ENCODE measurements around the gene CCDC18.
"Not testable (repeated sequence)": the region's sequence is repeated elsewhere in the genome, so short reads cannot be mapped to it uniquely, and the experiment has no call there.

The CCDC18 gene

DNA sequence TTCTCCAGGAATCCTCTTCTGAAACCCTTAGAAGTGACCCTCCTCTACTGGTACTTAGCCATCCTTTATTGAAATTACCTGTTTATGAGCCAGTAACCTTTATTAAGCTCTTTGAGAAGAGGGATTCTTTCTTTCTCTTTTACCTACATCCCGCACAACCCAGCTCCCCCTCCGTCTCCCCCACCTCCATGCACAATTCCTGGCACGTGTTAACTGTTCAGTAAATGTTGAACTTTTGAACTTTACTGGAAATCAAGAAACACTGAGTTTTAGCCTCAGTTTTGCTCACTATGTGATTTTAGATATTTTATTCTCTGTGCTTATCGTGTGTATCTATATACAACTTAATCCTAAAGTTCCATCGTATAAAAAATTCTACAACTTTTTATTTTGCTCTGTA, 2.1 kb upstream of the CCDC18 start:
- DNase-seq: peak; percentile 16

- DNase-seq: peak; percentile 99
Measured at GRCh38 chr1:93179886-93180722, 420 bp upstream of the CCDC18 start, which contains the start of gene TMED5. Gene TMED5, minus strand, starts transcription at chr1:93180413. Its CDS starts 171 bp downstream, at chr1:93180242.

GRCh38 chr1:93186667-93187066, 6.1 kb downstream of the CCDC18 start:
- no peak for DNase-seq

DNA sequence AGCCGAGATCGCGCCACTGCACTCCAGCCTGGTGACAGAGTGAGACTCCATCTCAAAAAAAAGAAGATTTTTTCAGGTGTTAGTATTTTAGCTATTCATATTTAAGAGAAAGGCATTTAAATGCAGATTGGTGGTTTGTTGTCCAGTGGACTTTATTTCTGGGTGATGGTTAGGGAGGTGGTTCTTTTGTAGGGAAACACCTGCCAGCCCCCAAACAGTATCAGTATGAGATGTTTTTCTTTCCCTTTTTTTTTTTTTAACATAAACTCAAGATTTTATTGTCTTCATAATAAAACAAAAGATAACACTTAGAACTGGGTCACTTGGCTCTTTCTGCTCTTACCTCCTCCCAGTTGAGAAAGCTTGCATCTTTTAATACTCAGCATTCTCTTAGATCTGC, 9.9 kb downstream of the CCDC18 start:
- DNase-seq: no peak

GRCh38 chr1:93194231-93194990, 13.9 kb downstream of the CCDC18 start:
- DNase-seq: no peak

- peak; percentile 66 for DNase-seq
Measured at GRCh38 chr1:93196591-93196990, 16.1 kb downstream of the CCDC18 start.

DNA sequence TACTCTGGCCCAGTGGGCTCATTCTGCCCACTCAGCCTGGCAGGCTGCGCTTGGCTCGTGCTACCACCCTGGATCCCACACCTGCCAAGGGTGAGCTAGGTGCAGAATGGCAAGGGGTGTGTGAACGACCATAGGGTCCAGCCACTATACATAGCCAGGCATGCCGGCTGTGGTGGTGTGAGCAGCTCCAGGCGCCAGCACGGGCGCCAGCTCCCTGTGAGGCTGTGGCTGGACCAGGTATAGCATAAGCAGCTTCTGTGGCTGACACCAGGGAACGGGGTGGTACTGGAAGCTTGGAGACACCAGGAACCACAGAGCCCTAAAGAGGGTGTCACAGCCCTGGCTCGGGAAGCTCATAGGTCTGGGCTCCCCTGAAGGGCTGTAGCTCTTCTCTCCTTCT, 18.6 kb downstream of the CCDC18 start:
- DNase-seq: no peak

GRCh38 chr1:93200086-93200620, 19.6 kb downstream of the CCDC18 start:
- DNase-seq: peak; percentile 8

GRCh38 chr1:93200714-93201113, 20.2 kb downstream of the CCDC18 start:
- no peak for DNase-seq

DNA sequence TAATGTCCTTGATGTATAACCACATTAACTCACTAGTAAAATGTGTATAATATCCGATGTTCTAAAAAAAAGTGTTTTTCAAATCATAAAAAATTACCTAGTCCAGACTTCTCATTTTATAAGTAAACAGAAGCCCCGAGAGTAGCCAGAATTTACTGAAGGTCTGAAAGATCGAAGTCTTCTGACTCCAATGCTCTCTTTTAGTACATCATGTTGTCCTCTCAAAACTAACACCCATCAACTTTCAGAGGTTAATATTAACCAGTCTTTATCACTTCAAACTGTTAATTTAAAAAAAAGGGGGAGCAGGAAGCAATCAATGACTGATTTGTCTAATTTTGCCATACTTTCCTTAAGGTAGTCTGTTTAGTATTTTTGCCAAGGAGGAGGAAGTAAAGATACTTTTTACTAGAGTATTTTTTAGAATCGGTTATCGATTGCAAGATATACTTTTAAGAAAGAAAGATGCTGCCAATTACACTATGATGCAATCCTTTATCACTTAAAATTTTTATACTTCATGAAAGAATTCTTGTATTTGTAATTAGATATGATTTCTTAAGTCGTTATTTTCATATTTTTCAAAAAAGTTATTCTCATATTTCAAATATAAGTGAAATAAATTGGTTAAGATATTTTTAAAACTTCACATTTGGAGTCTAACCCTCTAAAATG, 25.5 kb downstream of the CCDC18 start:
- DNase-seq: no peak

DNA sequence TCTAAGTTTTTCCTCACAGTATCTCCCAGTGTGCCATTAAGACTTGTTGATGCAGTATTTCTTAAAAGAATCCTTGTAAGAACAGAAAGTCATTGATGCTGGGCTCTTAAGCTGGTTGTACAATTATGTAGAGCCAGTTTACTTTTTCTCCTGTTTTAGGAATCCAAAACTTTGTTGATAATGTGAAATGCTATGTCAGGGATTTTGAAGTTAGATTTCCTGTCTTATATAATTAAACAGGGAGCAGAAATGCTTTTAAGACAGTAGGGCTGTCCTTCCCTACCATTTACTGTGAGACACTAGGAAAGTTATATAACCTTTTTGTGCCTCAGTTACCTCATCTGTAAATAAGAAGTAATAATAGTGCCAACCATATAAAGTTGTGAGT, 26.0 kb downstream of the CCDC18 start:
- DNase-seq: no peak

- no peak for DNase-seq
Measured at GRCh38 chr1:93207211-93207610, 26.7 kb downstream of the CCDC18 start.

DNA sequence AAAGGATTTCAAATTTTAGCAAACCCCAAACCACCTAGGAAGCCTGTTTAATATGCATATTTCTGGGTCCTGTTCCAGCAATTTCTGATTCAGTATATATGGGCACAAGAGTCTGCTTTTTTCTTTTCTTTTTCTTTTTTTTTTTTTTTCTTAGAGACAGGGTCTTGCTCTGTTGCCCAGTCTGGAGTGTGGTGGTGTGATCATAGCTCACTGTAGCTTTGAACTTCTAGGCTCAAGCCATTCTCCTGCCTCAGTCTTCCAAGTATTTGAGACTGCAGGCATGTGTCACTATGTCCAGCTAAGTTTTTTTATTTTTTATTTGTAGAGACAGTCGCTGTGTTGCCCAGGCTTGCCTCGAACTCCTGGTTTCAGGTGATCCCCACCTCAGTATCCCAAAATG, 34.8 kb downstream of the CCDC18 start:
- DNase-seq: no peak

DNA sequence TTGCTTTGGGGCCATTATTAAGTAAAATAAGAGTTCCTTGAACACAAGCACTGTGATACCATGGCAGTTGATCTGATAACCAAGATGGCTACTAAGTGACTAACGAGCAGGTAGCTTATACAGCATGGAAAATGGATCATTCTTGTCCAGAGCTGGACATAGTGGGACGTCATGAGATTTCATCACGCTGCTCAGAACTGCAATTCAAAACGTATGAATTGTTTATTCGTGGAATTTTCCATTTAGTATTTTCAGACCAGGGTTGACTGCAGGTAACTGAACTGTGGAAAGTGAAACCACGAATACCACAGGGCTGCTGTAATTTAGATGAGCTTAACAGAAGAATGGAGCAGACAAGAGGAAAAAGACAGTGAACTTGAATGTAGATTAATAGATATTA, 38.9 kb downstream of the CCDC18 start:
- no peak for DNase-seq

GRCh38 chr1:93220716-93221115, 40.2 kb downstream of the CCDC18 start:
- not testable (repeated sequence) for DNase-seq

- no peak for DNase-seq
Measured at GRCh38 chr1:93221913-93222312, 41.4 kb downstream of the CCDC18 start.

- DNase-seq: no peak
Measured at GRCh38 chr1:93223023-93223675, 42.6 kb downstream of the CCDC18 start.

- DNase-seq: no peak
Measured at GRCh38 chr1:93235261-93235660, 54.7 kb downstream of the CCDC18 start.

DNA sequence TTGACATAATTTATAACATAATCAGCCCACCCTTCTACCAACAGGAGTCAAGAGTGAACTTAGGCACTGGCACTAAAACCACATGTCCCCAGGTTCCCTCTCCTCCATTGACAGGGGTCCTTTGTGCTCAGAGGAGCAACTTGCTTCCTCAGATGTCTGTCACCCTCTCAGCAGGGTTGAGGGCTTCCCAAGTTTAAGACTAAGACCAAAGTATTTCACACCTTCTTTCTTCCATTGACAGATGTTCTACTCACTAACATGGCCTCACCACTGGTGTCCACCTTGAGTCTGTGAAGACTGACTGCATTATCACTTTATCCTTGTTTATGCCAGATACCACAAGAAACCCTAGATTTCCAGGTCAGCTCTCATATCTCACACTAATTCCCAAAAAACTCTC, 56.5 kb downstream of the CCDC18 start:
- DNase-seq: no peak

DNA sequence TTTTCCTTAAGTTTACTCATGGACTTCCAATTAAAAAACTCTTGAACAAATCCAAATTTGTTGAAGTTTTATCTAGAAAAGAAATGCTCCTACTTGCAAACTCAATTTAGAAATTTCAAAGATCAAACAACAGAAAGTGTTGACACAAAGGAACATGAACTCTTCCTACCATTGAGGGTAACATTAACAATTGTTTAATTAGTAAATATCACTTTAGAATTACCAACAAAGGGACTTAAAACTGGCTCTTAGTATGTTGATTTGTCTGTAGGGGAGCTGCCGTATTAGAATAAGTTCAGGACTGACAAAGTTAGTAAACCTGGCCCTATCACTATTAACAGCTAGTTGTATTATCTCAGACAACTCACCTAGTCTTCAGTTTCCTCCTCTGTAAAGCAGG, 57.9 kb downstream of the CCDC18 start:
- DNase-seq: no peak

DNA sequence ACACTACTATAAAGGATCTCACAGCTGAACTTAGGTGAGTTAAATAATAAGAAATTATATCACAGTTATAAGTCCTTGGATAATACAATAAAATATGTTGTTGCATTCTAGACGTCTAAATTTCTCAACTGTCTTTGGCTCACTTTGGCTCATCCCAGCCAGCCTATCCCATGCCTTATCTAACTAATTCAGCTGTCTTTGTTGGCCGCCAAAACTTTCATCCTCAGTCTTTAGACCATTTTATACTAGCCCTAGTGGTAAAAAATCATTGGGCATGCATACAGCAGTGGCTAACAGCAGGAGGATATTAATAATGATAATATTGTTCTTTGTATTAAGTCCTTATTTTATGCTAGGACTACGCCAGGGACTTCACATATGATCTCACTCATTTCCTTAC, 59.3 kb downstream of the CCDC18 start:
- DNase-seq: no peak

DNA sequence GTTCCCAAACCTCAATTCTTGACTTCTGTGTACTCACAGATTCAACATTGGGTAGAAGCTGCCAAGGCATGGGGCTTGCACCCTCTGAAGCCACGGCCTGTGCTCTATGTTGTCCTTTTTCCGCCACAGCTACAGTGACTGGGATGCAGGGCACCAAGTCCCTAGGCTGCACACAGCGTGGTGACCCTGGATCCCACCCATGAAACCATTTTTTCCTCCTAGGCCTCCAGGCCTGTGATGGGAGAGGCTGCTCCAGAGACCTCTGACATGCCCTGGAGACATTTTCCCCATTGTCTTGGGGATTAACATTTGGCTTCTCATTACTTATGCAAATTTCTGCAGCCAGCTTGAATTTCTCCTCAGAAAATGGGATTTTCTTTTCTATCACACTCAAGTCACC, 62.7 kb downstream of the CCDC18 start:
- not testable (repeated sequence) for DNase-seq
